Skeletal muscle satellite cell (primary cell): Measurements from ENCODE around the gene RNASE1.
"Not testable (repeated sequence)": the region's sequence is repeated elsewhere in the genome, so short reads cannot be mapped to it uniquely, and the experiment has no call there.

Experiments used
- H3K27me3 ChIP-seq: 2 replicates; pipeline ENCODE4 v1.7.0; 2013; ENCODE audit warnings: low read length; ENCODE audit not compliant: control insufficient read depth, insufficient read depth
- H3K36me3 ChIP-seq: 2 replicates; pipeline ENCODE4 v1.7.0; 2013; ENCODE audit warnings: mild to moderate bottlenecking, control low read depth, low read length; ENCODE audit not compliant: insufficient read depth
- H3K4me1 ChIP-seq: 2 replicates; pipeline ENCODE4 v1.7.0; 2013; ENCODE audit warnings: low read length; ENCODE audit not compliant: control insufficient read depth, insufficient read depth
- H3K4me2 ChIP-seq: 2 replicates; pipeline ENCODE4 v1.7.0; 2013; ENCODE audit warnings: mild to moderate bottlenecking, low read length
- H3K4me3 ChIP-seq: 2 replicates; pipeline ENCODE4 v1.7.0; 2013; ENCODE audit warnings: low read length
- H3K9ac ChIP-seq: 2 replicates; pipeline ENCODE4 v1.7.0; 2013; ENCODE audit warnings: mild to moderate bottlenecking, low read depth, low read length, moderate library complexity
- H3K9me3 ChIP-seq: replicated peaks from 2 replicates; pipeline ENCODE4 v1.7.0; 2013; ENCODE audit warnings: mild to moderate bottlenecking, control low read depth, low read length

The RNASE1 gene

DNA sequence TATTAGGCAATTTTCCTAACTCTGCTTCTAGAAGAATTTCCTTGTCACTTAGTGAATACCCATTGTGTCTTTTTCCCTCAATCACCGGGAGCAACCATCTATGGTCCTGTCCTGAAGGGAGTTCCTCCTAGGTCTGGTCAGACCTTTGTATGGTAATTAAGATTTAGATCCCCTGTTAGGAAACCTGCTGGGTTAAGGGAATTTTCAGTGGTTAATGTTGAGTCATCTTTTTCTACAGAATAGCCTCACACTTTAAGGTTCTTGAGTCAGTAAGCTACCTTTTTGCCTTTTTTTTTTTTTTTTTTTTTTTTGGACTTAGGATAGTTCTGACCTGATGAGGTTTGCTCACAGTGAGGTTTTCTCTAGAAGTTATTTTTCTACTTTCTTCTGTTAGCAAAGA, 24.0 kb upstream of the RNASE1 start:
- not testable (repeated sequence) for H3K4me3 ChIP-seq, H3K4me1 ChIP-seq, H3K9me3 ChIP-seq, H3K27me3 ChIP-seq, H3K36me3 ChIP-seq, H3K4me2 ChIP-seq, H3K9ac ChIP-seq

- no peaks in the 10 kb centered on the region for H3K9me3 ChIP-seq
- no peak overlapping the region for H3K9ac ChIP-seq
- no peak overlapping the region for H3K4me3 ChIP-seq
- H3K4me1 ChIP-seq, result no peaks in the 10 kb centered on the region
- H3K27me3 ChIP-seq, result no peaks in the 10 kb centered on the region
- H3K4me2 ChIP-seq, result no peak overlapping the region
- no peaks in the 10 kb centered on the region for H3K36me3 ChIP-seq
Observed at GRCh38 chr14:20823859-20824258, 21.2 kb upstream of the RNASE1 start.

GRCh38 chr14:20821521-20822108, 19.0 kb upstream of the RNASE1 start:
- H3K9ac ChIP-seq, H3K4me1 ChIP-seq, H3K4me3 ChIP-seq, H3K4me2 ChIP-seq, H3K27me3 ChIP-seq, H3K9me3 ChIP-seq, H3K36me3 ChIP-seq: not testable (repeated sequence)

GRCh38 chr14:20820063-20820904, 17.6 kb upstream of the RNASE1 start:
- Histone ChIP-seq H3K9me3 (no peaks in the 10 kb centered on the region), H3K27me3 (peaks cover 4% of the 10 kb centered on the region), H3K4me3 (no peak overlapping the region), H3K36me3 (no peaks in the 10 kb centered on the region), H3K4me1 (no peaks in the 10 kb centered on the region), H3K9ac (no peak overlapping the region), H3K4me2 (no peak overlapping the region)

DNA sequence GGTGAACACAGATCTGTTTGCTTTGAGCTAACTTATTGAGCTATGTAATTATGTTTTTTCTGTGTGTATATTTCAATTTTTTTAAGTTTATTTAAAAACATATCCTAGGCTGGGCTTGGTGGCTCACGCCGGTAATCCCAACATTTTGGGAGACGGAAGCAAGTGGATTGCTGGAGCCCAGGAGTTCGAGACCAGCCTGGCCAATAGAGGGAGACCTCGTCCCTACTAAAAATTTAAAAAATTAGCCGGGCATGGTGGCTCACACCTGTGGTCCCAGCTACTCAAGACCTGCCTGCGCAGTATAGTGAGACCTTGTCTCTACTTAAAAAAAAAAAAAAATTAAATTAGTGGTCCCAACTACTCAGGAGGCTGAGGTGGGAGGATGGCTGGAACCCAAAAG, 16.2 kb upstream of the RNASE1 start:
- Histone ChIP-seq H3K9me3 (no peaks in the 10 kb centered on the region), H3K4me3 (no peak overlapping the region), H3K9ac (no peak overlapping the region), H3K4me1 (no peaks in the 10 kb centered on the region), H3K36me3 (no peaks in the 10 kb centered on the region), H3K27me3 (peaks cover 4% of the 10 kb centered on the region), H3K4me2 (no peak overlapping the region)

- H3K9me3 ChIP-seq, H3K4me3 ChIP-seq, H3K4me2 ChIP-seq, H3K36me3 ChIP-seq, H3K9ac ChIP-seq, H3K4me1 ChIP-seq, H3K27me3 ChIP-seq: not testable (repeated sequence)
Observed at GRCh38 chr14:20815946-20816345, 13.3 kb upstream of the RNASE1 start.

- no peaks in the 10 kb centered on the region for H3K4me1 ChIP-seq
- peaks cover 6% of the 10 kb centered on the region for H3K27me3 ChIP-seq
- H3K4me3 ChIP-seq, result no peak overlapping the region
- H3K9ac ChIP-seq, result no peak overlapping the region
- no peak overlapping the region for H3K4me2 ChIP-seq
- no peaks in the 10 kb centered on the region for H3K9me3 ChIP-seq
- no peaks in the 10 kb centered on the region for H3K36me3 ChIP-seq
Observed at GRCh38 chr14:20811986-20812975, 9.6 kb upstream of the RNASE1 start.

DNA sequence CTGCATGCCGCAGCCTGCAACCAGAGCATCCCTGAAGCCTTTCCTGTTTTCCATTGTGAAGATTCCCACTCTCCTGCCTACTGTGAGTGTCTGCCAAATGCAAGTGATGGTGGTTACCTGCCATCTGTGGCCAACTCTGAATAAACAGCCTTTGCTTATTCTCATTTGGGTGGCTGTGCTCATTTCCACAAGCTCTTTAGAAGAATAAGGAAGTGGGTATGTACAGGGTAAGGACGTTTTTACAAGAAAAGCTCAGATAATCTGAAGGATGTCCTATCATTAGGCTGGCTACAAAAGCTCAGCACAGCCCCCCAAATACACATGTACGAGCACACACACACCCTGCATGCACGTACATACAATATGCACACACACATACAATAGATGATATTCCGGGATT, 7.3 kb upstream of the RNASE1 start:
- peaks cover 12% of the 10 kb centered on the region for H3K27me3 ChIP-seq
- H3K4me1 ChIP-seq, result no peaks in the 10 kb centered on the region
- H3K9me3 ChIP-seq, result no peaks in the 10 kb centered on the region
- H3K4me2 ChIP-seq, result no peak overlapping the region
- H3K4me3 ChIP-seq, result no peak overlapping the region
- no peak overlapping the region for H3K9ac ChIP-seq
- no peaks in the 10 kb centered on the region for H3K36me3 ChIP-seq

DNA sequence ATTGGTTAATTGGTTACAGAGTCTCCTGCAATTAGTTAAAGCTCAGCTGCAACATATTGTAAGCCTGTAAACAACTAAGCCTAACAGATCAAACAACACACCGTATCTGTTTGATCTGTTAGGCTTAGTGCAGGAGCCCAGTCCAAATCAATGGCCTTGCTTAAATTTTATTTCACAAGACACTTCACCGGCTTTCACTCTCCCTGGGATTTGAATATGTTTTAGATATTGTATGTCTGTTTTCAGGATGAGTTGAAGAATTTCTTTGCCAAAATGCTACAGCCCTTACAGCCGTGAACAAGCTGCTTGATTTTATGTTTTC, 5.5 kb upstream of the RNASE1 start:
- Histone ChIP-seq H3K4me1 (no peaks in the 10 kb centered on the region), H3K27me3 (peaks cover 12% of the 10 kb centered on the region), H3K4me2 (no peak overlapping the region), H3K9me3 (no peaks in the 10 kb centered on the region), H3K4me3 (no peak overlapping the region), H3K9ac (no peak overlapping the region), H3K36me3 (no peaks in the 10 kb centered on the region)

- H3K9me3 ChIP-seq, result no peaks in the 10 kb centered on the region
- no peaks in the 10 kb centered on the region for H3K36me3 ChIP-seq
- no peaks in the 10 kb centered on the region for H3K4me1 ChIP-seq
- H3K4me2 ChIP-seq, result no peak overlapping the region
- peaks cover 12% of the 10 kb centered on the region for H3K27me3 ChIP-seq
- H3K9ac ChIP-seq, result no peak overlapping the region
- no peak overlapping the region for H3K4me3 ChIP-seq
Observed at GRCh38 chr14:20807304-20808161, 4.9 kb upstream of the RNASE1 start.

- no peak overlapping the region for H3K4me3 ChIP-seq
- peaks cover 22% of the 10 kb centered on the region for H3K27me3 ChIP-seq
Observed at GRCh38 chr14:20805485-20805884, 2.8 kb upstream of the RNASE1 start.

More at GRCh38 chr14:20805485-20805884, 2.8 kb upstream of the RNASE1 start:
- no peak overlapping the region for H3K9ac ChIP-seq
- H3K4me1 ChIP-seq, result no peaks in the 10 kb centered on the region
- no peaks in the 10 kb centered on the region for H3K9me3 ChIP-seq
- no peak overlapping the region for H3K4me2 ChIP-seq
- H3K36me3 ChIP-seq, result no peaks in the 10 kb centered on the region
